ENCODE results near the gene MEGF6.

The MEGF6 gene

GRCh38 chr1:3504151-3504821, 107.0 kb downstream of the MEGF6 start:
- Histone ChIP-seq H3K27ac (ENCODE audit: low read depth, low read length, severe bottlenecking) (no peak overlapping the region), H3K4me1 (ENCODE audit: control insufficient read depth, insufficient read depth, low read length, poor library complexity, severe bottlenecking) (peaks cover 9% of the 10 kb centered on the region)
- 86 to 94% methylated on average over 22 to 31 of the region's 31 CpGs for WGBS, 2 experiments (ENCODE audit: insufficient coverage in 2 of 2)

GRCh38 chr1:3503525-3503886, 107.8 kb downstream of the MEGF6 start:
- WGBS, 2 experiments (ENCODE audit: insufficient coverage in 2 of 2), result 82 to 90% methylated on average over 6 to 7 of the region's 8 CpGs
- Histone ChIP-seq H3K27ac (ENCODE audit: low read depth, low read length, severe bottlenecking) (no peak overlapping the region), H3K4me3 (ENCODE audit: extremely low read depth, insufficient read depth, low read length, poor library complexity, severe bottlenecking) (no peak overlapping the region)

More at GRCh38 chr1:3504151-3504821, 107.0 kb downstream of the MEGF6 start:
- H3K9me3 ChIP-seq (ENCODE audit: control insufficient read depth, low read length), result no peaks in the 10 kb centered on the region
- H3K36me3 ChIP-seq (ENCODE audit: control insufficient read depth, insufficient read depth, low read length), result no peaks in the 10 kb centered on the region
- H3K4me3 ChIP-seq (ENCODE audit: extremely low read depth, insufficient read depth, low read length, poor library complexity, severe bottlenecking), result no peak overlapping the region

GRCh38 chr1:3502641-3503524, 108.4 kb downstream of the MEGF6 start:
- H3K4me1 ChIP-seq (ENCODE audit: control insufficient read depth, insufficient read depth, low read length, poor library complexity, severe bottlenecking), result peaks cover 9% of the 10 kb centered on the region
- no peaks in the 10 kb centered on the region for H3K36me3 ChIP-seq (ENCODE audit: control insufficient read depth, insufficient read depth, low read length)
- H3K27ac ChIP-seq (ENCODE audit: low read depth, low read length, severe bottlenecking), result no peak overlapping the region
- WGBS, 2 experiments (ENCODE audit: insufficient coverage in 2 of 2), result 85 to 86% methylated on average over 20 to 22 of the region's 22 CpGs
- H3K4me3 ChIP-seq (ENCODE audit: extremely low read depth, insufficient read depth, low read length, poor library complexity, severe bottlenecking), result no peak overlapping the region
- H3K9me3 ChIP-seq (ENCODE audit: control insufficient read depth, low read length), result no peaks in the 10 kb centered on the region

More at GRCh38 chr1:3503525-3503886, 107.8 kb downstream of the MEGF6 start:
- Histone ChIP-seq H3K36me3 (ENCODE audit: control insufficient read depth, insufficient read depth, low read length) (no peaks in the 10 kb centered on the region), H3K9me3 (ENCODE audit: control insufficient read depth, low read length) (no peaks in the 10 kb centered on the region), H3K4me1 (ENCODE audit: control insufficient read depth, insufficient read depth, low read length, poor library complexity, severe bottlenecking) (peaks cover 9% of the 10 kb centered on the region)

GRCh38 chr1:3501856-3502640, 109.3 kb downstream of the MEGF6 start:
- H3K4me3 ChIP-seq (ENCODE audit: extremely low read depth, insufficient read depth, low read length, poor library complexity, severe bottlenecking), result no peak overlapping the region
- no peaks in the 10 kb centered on the region for H3K36me3 ChIP-seq (ENCODE audit: control insufficient read depth, insufficient read depth, low read length)
- no peaks in the 10 kb centered on the region for H3K9me3 ChIP-seq (ENCODE audit: control insufficient read depth, low read length)
- H3K4me1 ChIP-seq (ENCODE audit: control insufficient read depth, insufficient read depth, low read length, poor library complexity, severe bottlenecking), result peaks cover 9% of the 10 kb centered on the region
- WGBS, 2 experiments (ENCODE audit: insufficient coverage in 2 of 2), result 47 to 59% methylated on average over 15 to 20 of the region's 26 CpGs
- no peak overlapping the region for H3K27ac ChIP-seq (ENCODE audit: low read depth, low read length, severe bottlenecking)

GRCh38 chr1:3501437-3501836, 109.9 kb downstream of the MEGF6 start:
- 84 to 93% methylated on average over 12 to 15 of the region's 17 CpGs for WGBS, 2 experiments (ENCODE audit: insufficient coverage in 2 of 2)
- no peaks in the 10 kb centered on the region for H3K9me3 ChIP-seq (ENCODE audit: control insufficient read depth, low read length)
- no peaks in the 10 kb centered on the region for H3K36me3 ChIP-seq (ENCODE audit: control insufficient read depth, insufficient read depth, low read length)
- H3K4me3 ChIP-seq (ENCODE audit: extremely low read depth, insufficient read depth, low read length, poor library complexity, severe bottlenecking), result no peak overlapping the region
- no peak overlapping the region for H3K27ac ChIP-seq (ENCODE audit: low read depth, low read length, severe bottlenecking)
- peaks cover 9% of the 10 kb centered on the region for H3K4me1 ChIP-seq (ENCODE audit: control insufficient read depth, insufficient read depth, low read length, poor library complexity, severe bottlenecking)

- no peaks in the 10 kb centered on the region for H3K36me3 ChIP-seq (ENCODE audit: control insufficient read depth, insufficient read depth, low read length)
- peaks cover 9% of the 10 kb centered on the region for H3K4me1 ChIP-seq (ENCODE audit: control insufficient read depth, insufficient read depth, low read length, poor library complexity, severe bottlenecking)
- no peaks in the 10 kb centered on the region for H3K9me3 ChIP-seq (ENCODE audit: control insufficient read depth, low read length)
- no peak overlapping the region for H3K27ac ChIP-seq (ENCODE audit: low read depth, low read length, severe bottlenecking)
- WGBS, 2 experiments (ENCODE audit: insufficient coverage in 2 of 2), result 92 to 95% methylated on average over 32 of the region's 32 CpGs
- no peak overlapping the region for H3K4me3 ChIP-seq (ENCODE audit: extremely low read depth, insufficient read depth, low read length, poor library complexity, severe bottlenecking)
Observed at GRCh38 chr1:3500265-3500835, 111.0 kb downstream of the MEGF6 start.

- no peak overlapping the region for H3K4me3 ChIP-seq (ENCODE audit: extremely low read depth, insufficient read depth, low read length, poor library complexity, severe bottlenecking)
- H3K36me3 ChIP-seq (ENCODE audit: control insufficient read depth, insufficient read depth, low read length), result no peaks in the 10 kb centered on the region
- H3K4me1 ChIP-seq (ENCODE audit: control insufficient read depth, insufficient read depth, low read length, poor library complexity, severe bottlenecking), result peaks cover 8% of the 10 kb centered on the region
- no peak overlapping the region for H3K27ac ChIP-seq (ENCODE audit: low read depth, low read length, severe bottlenecking)
- 89 to 95% methylated on average over 20 to 22 of the region's 22 CpGs for WGBS, 2 experiments (ENCODE audit: insufficient coverage in 2 of 2)
- H3K9me3 ChIP-seq (ENCODE audit: control insufficient read depth, low read length), result no peaks in the 10 kb centered on the region
Observed at GRCh38 chr1:3499611-3500010, 111.7 kb downstream of the MEGF6 start.

- peaks cover 2% of the 10 kb centered on the region for H3K4me1 ChIP-seq (ENCODE audit: control insufficient read depth, insufficient read depth, low read length, poor library complexity, severe bottlenecking)
- H3K9me3 ChIP-seq (ENCODE audit: control insufficient read depth, low read length), result no peaks in the 10 kb centered on the region
- H3K27ac ChIP-seq (ENCODE audit: low read depth, low read length, severe bottlenecking), result no peak overlapping the region
- 92 to 97% methylated on average over 7 to 8 of the region's 8 CpGs for WGBS, 2 experiments (ENCODE audit: insufficient coverage in 2 of 2)
- H3K4me3 ChIP-seq (ENCODE audit: extremely low read depth, insufficient read depth, low read length, poor library complexity, severe bottlenecking), result no peak overlapping the region
- no peaks in the 10 kb centered on the region for H3K36me3 ChIP-seq (ENCODE audit: control insufficient read depth, insufficient read depth, low read length)
Observed at GRCh38 chr1:3498986-3499385, 112.3 kb downstream of the MEGF6 start.

- WGBS, 2 experiments (ENCODE audit: insufficient coverage in 2 of 2), result 88 to 91% methylated on average over 23 to 24 of the region's 26 CpGs
- Histone ChIP-seq H3K4me1 (ENCODE audit: control insufficient read depth, insufficient read depth, low read length, poor library complexity, severe bottlenecking) (no peaks in the 10 kb centered on the region), H3K9me3 (ENCODE audit: control insufficient read depth, low read length) (no peaks in the 10 kb centered on the region), H3K4me3 (ENCODE audit: extremely low read depth, insufficient read depth, low read length, poor library complexity, severe bottlenecking) (no peak overlapping the region), H3K27ac (ENCODE audit: low read depth, low read length, severe bottlenecking) (no peak overlapping the region), H3K36me3 (ENCODE audit: control insufficient read depth, insufficient read depth, low read length) (no peaks in the 10 kb centered on the region)
Observed at GRCh38 chr1:3498246-3498930, 112.9 kb downstream of the MEGF6 start.

- no peak overlapping the region for H3K4me3 ChIP-seq (ENCODE audit: extremely low read depth, insufficient read depth, low read length, poor library complexity, severe bottlenecking)
- H3K27ac ChIP-seq (ENCODE audit: low read depth, low read length, severe bottlenecking), result no peak overlapping the region
- WGBS, 2 experiments (ENCODE audit: insufficient coverage in 2 of 2), result 85 to 90% methylated on average over 15 to 19 of the region's 19 CpGs
- no peaks in the 10 kb centered on the region for H3K9me3 ChIP-seq (ENCODE audit: control insufficient read depth, low read length)
- H3K36me3 ChIP-seq (ENCODE audit: control insufficient read depth, insufficient read depth, low read length), result no peaks in the 10 kb centered on the region
- H3K4me1 ChIP-seq (ENCODE audit: control insufficient read depth, insufficient read depth, low read length, poor library complexity, severe bottlenecking), result no peaks in the 10 kb centered on the region
Observed at GRCh38 chr1:3497521-3497920, 113.8 kb downstream of the MEGF6 start.
